Tibial nerve (tissue), 4 donors: Measurements from ENCODE around the gene TMEM120B. TPM values are rescaled to one million over a fixed set of nuclear protein-coding genes. Genes with fewer than 3 reads are reported as not detected.

Experiments
- DNase-seq, 2 donors: peaks; one replicate each; pipeline ENCODE4 v3.0.0-alpha.2; 2019; ENCODE audit warnings: low spot score in 2 of 2
- H3K27ac ChIP-seq, 4 donors: fragments of 200-600 bp; sonication (generic) in 3 of 4; one replicate each; pipeline ENCODE4 v1.5.1; 2017 to 2019; ENCODE audit warnings: mild to moderate bottlenecking in 1 of 4
- H3K27me3 ChIP-seq, 2 donors: fragments of 200-600 bp; sonication (generic) in 1 of 2; one replicate each; pipeline versions ENCODE4 v1.5.1 to v1.6.0; 2017 to 2019
- H3K36me3 ChIP-seq, 3 donors: fragments of 200-600 bp; sonication (generic); one replicate each; pipeline ENCODE4 v1.5.1; 2018 to 2019
- H3K4me1 ChIP-seq, 4 donors: fragments of 200-600 bp; sonication (generic) in 3 of 4; one replicate each; pipeline ENCODE4 v1.5.1; 2017 to 2019
- H3K4me3 ChIP-seq, 4 donors: fragments of 200-600 bp; sonication (generic) in 3 of 4; one replicate each; pipeline ENCODE4 v1.5.1; 2017 to 2019; ENCODE audit warnings: mild to moderate bottlenecking in 1 of 4, moderate library complexity in 1 of 4
- H3K9me3 ChIP-seq, 4 donors: fragments of 200-600 bp; sonication (generic) in 3 of 4; one replicate each; pipeline ENCODE4 v1.5.1; 2017 to 2019
- EP300 ChIP-seq, 2 donors: sonication (generic); formaldehyde crosslinking; IDR thresholded peaks; one replicate each; pipeline ENCODE4 v1.6.1; 2017; ENCODE audit warnings: antibody characterized with exemption in 2 of 2, mild to moderate bottlenecking in 1 of 2
- POLR2A ChIP-seq, 2 donors: fragments of 450-650 bp; IDR thresholded peaks; one replicate each; pipeline ENCODE4 v1.6.1; 2017; ENCODE audit warnings: antibody characterized with exemption in 2 of 2, mild to moderate bottlenecking in 2 of 2, moderate library complexity in 2 of 2
- WGBS, 2 donors: methylation state at CpG; one replicate each; pipeline ENCODE4 v1.1.5; 2018; 5-methylcytosine and 5-hydroxymethylcytosine counted together
- total RNA-seq, 4 donors: library from RNA; depleted of rRNA; stranded (reverse); fragments of >200 nt; gene quantifications; one replicate each; pipeline ENCODE4 v1.1.0, GENCODE V29; 2016
- TF ChIP-seq, protein P1 (sequence below), 5 experiments: fragments of 200-600 bp in 3 of 5; fragments of 450-650 bp in 2 of 5; sonication (generic) in 3 of 5; IDR thresholded peaks; one replicate each; pipeline ENCODE4 v1.5.1; 2016 to 2019; ENCODE audit warnings: antibody characterized with exemption in 5 of 5, mild to moderate bottlenecking in 3 of 5, moderate library complexity in 2 of 5

Gene TMEM120B
- total RNA-seq, 4 donors from 2014 or later = 10.1 to 13.9 (median 11.5) TPM

GRCh38 chr12:121820056-121820455 lies 107.5 kb downstream of the TMEM120B start:
- Histone ChIP-seq H3K27ac (no peak overlapping the region), H3K36me3 (peaks cover 8 to 99% (median 48%) of the 10 kb centered on the region in 3 donors), H3K4me3 (no peak overlapping the region), H3K4me1 (no peaks in the 10 kb centered on the region), H3K27me3 (no peaks in the 10 kb centered on the region), H3K9me3 (no peaks in the 10 kb centered on the region)
- TF ChIP-seq, protein P1, sequence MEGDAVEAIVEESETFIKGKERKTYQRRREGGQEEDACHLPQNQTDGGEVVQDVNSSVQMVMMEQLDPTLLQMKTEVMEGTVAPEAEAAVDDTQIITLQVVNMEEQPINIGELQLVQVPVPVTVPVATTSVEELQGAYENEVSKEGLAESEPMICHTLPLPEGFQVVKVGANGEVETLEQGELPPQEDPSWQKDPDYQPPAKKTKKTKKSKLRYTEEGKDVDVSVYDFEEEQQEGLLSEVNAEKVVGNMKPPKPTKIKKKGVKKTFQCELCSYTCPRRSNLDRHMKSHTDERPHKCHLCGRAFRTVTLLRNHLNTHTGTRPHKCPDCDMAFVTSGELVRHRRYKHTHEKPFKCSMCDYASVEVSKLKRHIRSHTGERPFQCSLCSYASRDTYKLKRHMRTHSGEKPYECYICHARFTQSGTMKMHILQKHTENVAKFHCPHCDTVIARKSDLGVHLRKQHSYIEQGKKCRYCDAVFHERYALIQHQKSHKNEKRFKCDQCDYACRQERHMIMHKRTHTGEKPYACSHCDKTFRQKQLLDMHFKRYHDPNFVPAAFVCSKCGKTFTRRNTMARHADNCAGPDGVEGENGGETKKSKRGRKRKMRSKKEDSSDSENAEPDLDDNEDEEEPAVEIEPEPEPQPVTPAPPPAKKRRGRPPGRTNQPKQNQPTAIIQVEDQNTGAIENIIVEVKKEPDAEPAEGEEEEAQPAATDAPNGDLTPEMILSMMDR (IDR thresholded peaks at IDR 0.05) = no peak
- TF ChIP-seq EP300 (IDR thresholded peaks at IDR 0.05) (no peak), POLR2A (IDR thresholded peaks at IDR 0.05) (no peak)
- no peak for DNase-seq
- WGBS, 2 donors = 68 to 85% methylated on average over 7 of the region's 7 CpGs

DNA sequence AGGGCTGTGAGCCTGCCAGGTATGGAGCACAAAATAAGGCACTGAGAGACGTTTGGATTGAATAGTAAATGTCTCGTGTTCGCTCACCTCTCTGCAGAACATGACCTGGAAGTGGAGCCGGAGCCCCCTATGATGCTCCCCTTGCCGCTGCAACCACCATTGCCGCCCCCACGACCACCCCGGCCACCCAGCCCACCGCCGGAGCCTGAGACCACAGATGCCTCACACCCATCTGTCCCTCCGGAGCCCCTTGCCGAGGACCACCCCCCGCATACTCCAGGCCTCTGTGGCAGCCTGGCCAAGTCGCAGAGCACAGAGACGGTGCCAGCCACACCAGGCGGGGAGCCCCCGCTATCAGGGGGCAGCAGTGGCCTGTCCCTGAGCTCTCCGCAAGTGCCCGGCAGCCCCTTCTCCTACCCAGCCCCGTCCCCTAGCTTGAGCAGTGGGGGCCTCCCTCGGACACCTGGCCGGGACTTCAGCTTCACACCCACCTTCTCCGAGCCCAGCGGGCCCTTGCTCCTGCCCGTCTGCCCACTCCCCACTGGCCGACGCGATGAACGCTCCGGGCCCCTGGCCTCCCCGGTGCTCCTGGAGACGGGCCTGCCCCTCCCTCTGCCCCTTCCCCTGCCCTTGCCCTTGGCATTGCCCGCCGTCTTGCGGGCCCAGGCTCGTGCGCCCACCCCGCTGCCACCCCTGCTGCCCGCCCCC lies 110.0 kb downstream of the TMEM120B start:
- Histone ChIP-seq H3K36me3 (peaks cover 8 to 99% (median 36%) of the 10 kb centered on the region in 3 donors), H3K27ac (no peak overlapping the region), H3K4me3 (no peak overlapping the region), H3K4me1 (peaks cover 0 to 3% (median 0%) of the 10 kb centered on the region in 4 donors), H3K9me3 (no peaks in the 10 kb centered on the region), H3K27me3 (no peaks in the 10 kb centered on the region)
- no peak for DNase-seq
- no peak for TF ChIP-seq POLR2A (IDR thresholded peaks at IDR 0.05)
- WGBS, 2 donors = 79 to 88% methylated on average over 28 to 37 of the region's 39 CpGs

DNA sequence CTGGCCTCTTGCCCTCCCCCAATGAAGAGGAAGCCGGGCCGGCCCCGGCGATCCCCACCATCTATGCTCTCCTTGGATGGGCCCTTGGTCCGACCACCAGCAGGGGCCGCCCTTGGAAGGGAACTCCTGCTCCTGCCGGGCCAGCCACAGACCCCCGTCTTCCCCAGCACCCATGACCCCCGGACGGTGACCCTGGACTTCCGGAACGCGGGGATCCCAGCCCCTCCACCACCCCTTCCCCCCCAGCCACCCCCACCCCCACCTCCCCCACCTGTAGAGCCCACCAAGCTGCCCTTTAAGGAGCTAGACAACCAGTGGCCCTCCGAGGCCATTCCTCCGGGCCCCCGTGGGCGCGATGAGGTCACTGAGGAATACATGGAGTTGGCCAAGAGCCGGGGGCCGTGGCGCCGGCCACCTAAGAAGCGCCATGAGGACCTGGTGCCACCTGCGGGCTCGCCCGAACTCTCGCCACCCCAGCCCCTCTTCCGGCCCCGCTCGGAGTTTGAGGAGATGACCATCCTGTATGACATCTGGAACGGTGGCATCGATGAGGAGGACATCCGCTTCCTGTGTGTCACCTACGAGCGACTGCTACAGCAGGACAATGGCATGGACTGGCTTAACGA lies 110.7 kb downstream of the TMEM120B start:
- H3K9me3 ChIP-seq = no peaks in the 10 kb centered on the region
- WGBS, 2 donors = 81 to 83% methylated on average over 27 to 35 of the region's 36 CpGs
- H3K27me3 ChIP-seq = no peaks in the 10 kb centered on the region
- TF ChIP-seq, protein P1 (IDR thresholded peaks at IDR 0.05) = no peak
- no peak for TF ChIP-seq EP300 (IDR thresholded peaks at IDR 0.05)
- TF ChIP-seq POLR2A (IDR thresholded peaks at IDR 0.05) = no peak
- H3K27ac ChIP-seq = no peak overlapping the region
- DNase-seq = no peak
- no peak overlapping the region for H3K4me3 ChIP-seq
- peaks cover 8 to 99% (median 38%) of the 10 kb centered on the region in 3 donors for H3K36me3 ChIP-seq
- peaks cover 0 to 3% (median 0%) of the 10 kb centered on the region in 4 donors for H3K4me1 ChIP-seq

DNA sequence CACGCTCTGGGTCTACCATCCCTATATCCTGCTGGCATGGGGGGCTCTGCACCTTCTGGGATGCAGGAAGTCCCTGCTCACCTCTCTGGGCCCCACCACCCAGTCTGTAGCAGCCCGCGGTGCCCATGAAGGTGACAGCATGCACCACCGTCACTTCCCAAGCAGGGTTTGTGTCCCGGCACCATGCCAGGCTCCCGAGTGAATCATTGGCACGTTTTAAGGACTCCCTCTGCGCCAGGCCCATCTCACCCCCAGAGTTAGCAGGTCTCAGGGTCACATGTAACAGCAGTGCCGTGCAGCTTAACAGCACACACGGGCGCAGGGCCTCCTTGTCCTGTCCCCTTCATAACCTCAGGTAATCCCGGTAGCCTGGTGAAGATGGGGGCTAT lies 111.2 kb downstream of the TMEM120B start:
- no peak overlapping the region for H3K4me3 ChIP-seq
- peaks cover 0 to 3% (median 0%) of the 10 kb centered on the region in 4 donors for H3K4me1 ChIP-seq
- no peak overlapping the region for H3K27ac ChIP-seq
- peaks cover 8 to 99% (median 43%) of the 10 kb centered on the region in 3 donors for H3K36me3 ChIP-seq
- no peak for DNase-seq
- WGBS, 2 donors = 78 to 81% methylated on average over 12 of the region's 12 CpGs
- no peaks in the 10 kb centered on the region for H3K27me3 ChIP-seq
- no peaks in the 10 kb centered on the region for H3K9me3 ChIP-seq
- TF ChIP-seq, protein P1 (IDR thresholded peaks at IDR 0.05) = no peak
- no peak for TF ChIP-seq EP300 (IDR thresholded peaks at IDR 0.05)
- no peak for TF ChIP-seq POLR2A (IDR thresholded peaks at IDR 0.05)

DNA sequence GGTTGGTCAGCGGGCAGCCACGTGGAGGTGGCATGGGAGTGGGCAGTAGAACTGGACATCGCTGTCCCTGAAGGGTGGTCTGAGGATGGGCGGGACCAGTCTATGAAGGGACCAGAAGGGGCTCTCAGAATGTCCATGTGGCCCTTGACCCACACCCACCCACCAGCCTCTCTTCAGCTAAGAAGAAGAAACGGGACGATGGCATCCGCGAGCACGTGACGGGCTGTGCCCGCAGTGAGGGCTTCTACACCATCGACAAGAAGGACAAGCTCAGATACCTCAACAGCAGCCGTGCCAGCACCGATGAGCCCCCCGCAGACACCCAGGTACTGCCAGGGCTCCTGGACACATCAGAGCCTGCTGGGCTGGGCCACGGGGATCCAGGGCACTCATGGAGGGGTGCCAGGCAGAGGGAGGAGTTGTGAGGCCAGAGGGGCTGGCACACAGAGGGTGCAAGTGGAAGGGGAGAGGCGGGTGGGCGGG lies 112.5 kb downstream of the TMEM120B start:
- H3K36me3 ChIP-seq = peaks cover 8 to 99% (median 34%) of the 10 kb centered on the region in 3 donors
- peaks cover 0 to 3% (median 0%) of the 10 kb centered on the region in 4 donors for H3K4me1 ChIP-seq
- no peaks in the 10 kb centered on the region for H3K27me3 ChIP-seq
- no peaks in the 10 kb centered on the region for H3K9me3 ChIP-seq
- H3K4me3 ChIP-seq = no peak overlapping the region
- DNase-seq = no peak
- 84 to 87% methylated on average over 18 of the region's 18 CpGs for WGBS, 2 donors
- TF ChIP-seq POLR2A (IDR thresholded peaks at IDR 0.05) (no peak), EP300 (IDR thresholded peaks at IDR 0.05) (no peak)
- TF ChIP-seq, protein P1 (IDR thresholded peaks at IDR 0.05) = no peak
- H3K27ac ChIP-seq = peak overlapping the region in 1 of 4 donors; percentile 34
